ENCODE measurements around the gene GPC3.

GPC3 gene

DNA sequence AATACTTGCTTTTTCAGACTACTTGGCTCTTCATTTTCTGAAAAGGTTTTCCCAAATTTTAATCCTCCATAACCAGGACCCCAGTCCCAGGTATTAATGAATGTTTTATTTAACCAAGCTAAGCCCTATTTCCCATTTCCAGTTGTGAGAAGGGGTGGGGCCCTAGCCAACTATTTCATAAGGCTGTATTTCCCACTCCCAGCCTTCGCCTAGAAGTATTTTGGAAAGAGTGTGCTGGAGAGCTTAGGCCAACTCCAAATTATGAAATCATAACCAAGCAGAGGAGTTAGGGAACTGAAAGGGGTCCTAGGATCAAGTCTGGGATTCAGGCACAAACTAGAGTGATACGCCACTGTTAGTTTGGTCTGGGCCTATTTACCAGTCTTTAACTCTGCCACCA lies 421.7 kb downstream of the GPC3 start:
- H3K36me3 ChIP-seq = no peaks in the 10 kb centered on the region
- H3K27ac ChIP-seq = no peak overlapping the region
- no peak for TF ChIP-seq Cebpa-rat (IDR thresholded peaks at IDR 0.05)
- peaks cover 94% of the 10 kb centered on the region for H3K27me3 ChIP-seq
- H3K4me2 ChIP-seq = no peak overlapping the region
- H4K20me1 ChIP-seq = peaks cover 13% of the 10 kb centered on the region; the same call in 1 of the 2 replicates
- no peak overlapping the region for H3K9ac ChIP-seq
- no peak overlapping the region for H3K4me3 ChIP-seq
- no peaks in the 10 kb centered on the region for H3K9me3 ChIP-seq
- H3K4me1 ChIP-seq = no peaks in the 10 kb centered on the region

DNA sequence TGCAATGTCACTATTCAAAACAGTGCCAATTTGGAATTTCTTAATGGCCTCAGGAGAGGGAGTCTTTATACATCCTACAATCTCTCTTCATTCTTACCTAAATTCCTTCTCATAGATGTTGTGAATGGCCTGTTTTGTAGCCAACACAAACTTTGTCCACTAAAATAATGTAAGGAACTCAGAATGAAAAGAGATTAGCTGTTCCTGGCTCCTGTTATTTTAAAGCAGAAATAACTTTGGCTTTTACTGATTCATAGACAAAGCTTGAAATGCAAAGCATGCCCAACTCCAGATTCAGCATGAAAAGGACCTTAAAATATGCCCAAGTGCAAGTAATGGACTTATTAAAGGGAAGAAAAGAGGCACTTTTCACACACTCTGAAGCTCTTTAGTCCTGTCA lies 424.1 kb downstream of the GPC3 start:
- H3K9ac ChIP-seq = no peak overlapping the region
- peaks cover 79% of the 10 kb centered on the region for H3K27me3 ChIP-seq
- H3K27ac ChIP-seq = no peak overlapping the region

DNA sequence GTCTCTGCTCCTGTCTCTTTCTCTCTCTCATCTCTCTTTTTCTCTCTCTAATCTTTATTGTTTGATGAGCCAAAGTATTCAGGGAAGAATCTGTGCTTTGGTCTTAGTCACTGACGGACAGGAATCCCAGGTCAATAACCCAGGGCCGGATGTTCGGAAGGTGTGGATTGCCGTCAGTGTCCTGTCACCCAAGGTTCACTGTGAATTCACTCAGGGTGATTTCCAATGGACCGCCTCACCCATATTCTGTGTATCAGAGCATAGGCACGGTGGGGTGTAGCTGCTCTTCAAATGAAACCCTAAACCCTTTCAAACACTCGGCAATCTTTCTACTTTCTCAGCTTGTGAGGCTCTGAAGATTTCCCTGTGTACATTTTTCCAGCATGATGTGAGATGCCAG lies 425.5 kb downstream of the GPC3 start:
- peaks cover 13% of the 10 kb centered on the region; the same call in 1 of the 2 replicates for H4K20me1 ChIP-seq
- H3K27ac ChIP-seq = no peak overlapping the region
- no peak for TF ChIP-seq Cebpa-rat (IDR thresholded peaks at IDR 0.05)
- H3K4me3 ChIP-seq = no peak overlapping the region
- no peaks in the 10 kb centered on the region for H3K36me3 ChIP-seq
- H3K9ac ChIP-seq = no peak overlapping the region
- H3K4me2 ChIP-seq = no peak overlapping the region
- peaks cover 73% of the 10 kb centered on the region for H3K27me3 ChIP-seq
- H3K9me3 ChIP-seq = peaks cover 9% of the 10 kb centered on the region
- no peaks in the 10 kb centered on the region for H3K4me1 ChIP-seq

More for the DNA sequence above, 424.1 kb downstream of the GPC3 start:
- Histone ChIP-seq H3K4me1 (no peaks in the 10 kb centered on the region), H3K4me2 (no peak overlapping the region), H3K4me3 (no peak overlapping the region), H3K36me3 (no peaks in the 10 kb centered on the region), H4K20me1 (peaks cover 13% of the 10 kb centered on the region; the same call in 1 of the 2 replicates), H3K9me3 (no peaks in the 10 kb centered on the region)
- no peak for TF ChIP-seq Cebpa-rat (IDR thresholded peaks at IDR 0.05)

DNA sequence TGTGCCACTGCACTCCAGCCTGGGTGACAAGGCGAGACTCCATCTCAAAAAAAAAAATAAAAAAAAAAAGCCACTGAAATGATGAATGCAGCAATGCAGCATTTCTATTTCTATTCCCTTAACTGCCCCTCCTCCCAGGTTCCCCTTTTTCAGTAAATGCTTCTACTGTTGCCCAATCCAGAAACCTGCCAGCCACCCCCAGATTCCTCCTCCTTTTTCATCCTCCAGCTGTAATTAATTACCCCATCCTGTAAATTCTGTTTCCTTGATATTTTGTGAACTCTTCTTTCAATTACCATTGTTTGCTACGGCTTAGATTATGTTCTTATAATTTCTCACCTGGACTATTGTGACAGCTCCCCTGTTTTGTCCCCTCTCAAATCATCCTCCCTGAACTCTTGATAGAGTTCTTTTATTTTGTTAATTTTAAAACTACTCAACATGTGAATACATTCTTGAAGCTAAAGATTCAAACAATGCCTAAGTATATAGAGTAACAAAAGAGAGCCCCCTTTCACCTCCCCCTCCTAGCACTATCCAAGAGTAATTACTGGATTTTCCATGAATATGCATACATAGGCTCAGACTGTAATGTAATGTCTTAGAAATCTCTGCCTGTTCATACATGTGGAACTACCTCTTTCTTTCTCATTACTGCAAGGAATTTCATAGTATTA lies 429.5 kb downstream of the GPC3 start:
- Histone ChIP-seq H3K9ac (no peak overlapping the region), H3K27ac (no peak overlapping the region), H3K4me1 (no peaks in the 10 kb centered on the region), H3K36me3 (no peaks in the 10 kb centered on the region), H3K27me3 (peaks cover 67% of the 10 kb centered on the region), H3K9me3 (peaks cover 18% of the 10 kb centered on the region), H4K20me1 (peaks cover 5% of the 10 kb centered on the region; the same call in 1 of the 2 replicates), H3K4me2 (no peak overlapping the region), H3K4me3 (no peak overlapping the region)
- TF ChIP-seq Cebpa-rat (IDR thresholded peaks at IDR 0.05) = no peak

DNA sequence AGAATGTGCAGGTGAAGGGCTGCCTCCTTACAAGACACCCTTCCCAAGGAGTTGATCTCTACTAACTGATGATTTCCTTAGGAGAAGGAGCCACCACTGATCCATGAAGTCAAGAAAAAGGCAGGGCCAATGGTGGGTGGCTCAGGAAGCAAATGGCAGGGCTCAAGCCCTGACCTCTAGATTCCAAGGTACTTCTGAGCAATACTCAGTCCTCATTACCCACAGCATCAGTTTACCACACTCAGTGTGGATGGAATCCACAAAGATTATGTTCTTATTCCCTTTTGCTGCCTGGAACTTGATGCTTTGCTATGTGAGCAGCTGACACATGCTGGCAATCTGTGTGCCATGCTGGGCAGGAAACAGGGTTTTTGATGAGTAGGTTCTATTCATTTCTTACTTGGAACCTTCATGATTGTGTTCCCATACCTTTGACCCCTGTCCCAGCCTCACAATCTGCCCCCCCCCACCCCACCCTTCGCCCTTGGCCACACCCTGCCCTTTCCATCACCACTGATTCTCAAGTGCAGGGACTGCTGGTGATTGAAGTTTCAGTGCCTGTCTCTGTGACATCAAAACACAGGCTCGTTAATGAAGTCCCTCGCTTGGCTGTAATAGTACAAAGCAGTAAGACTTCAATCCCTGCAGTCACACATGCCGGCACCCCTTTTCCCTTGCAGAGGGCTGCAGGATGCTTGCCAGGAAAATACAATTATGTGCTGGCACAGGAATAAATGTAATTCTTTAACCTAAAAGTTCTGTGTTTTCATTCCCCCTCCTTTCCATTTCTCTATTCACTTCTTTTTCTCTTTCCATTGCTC lies 434.5 kb downstream of the GPC3 start:
- H3K27me3 ChIP-seq = peaks cover 66% of the 10 kb centered on the region
- no peak for TF ChIP-seq Cebpa-rat (IDR thresholded peaks at IDR 0.05)
- no peak overlapping the region for H3K9ac ChIP-seq

DNA sequence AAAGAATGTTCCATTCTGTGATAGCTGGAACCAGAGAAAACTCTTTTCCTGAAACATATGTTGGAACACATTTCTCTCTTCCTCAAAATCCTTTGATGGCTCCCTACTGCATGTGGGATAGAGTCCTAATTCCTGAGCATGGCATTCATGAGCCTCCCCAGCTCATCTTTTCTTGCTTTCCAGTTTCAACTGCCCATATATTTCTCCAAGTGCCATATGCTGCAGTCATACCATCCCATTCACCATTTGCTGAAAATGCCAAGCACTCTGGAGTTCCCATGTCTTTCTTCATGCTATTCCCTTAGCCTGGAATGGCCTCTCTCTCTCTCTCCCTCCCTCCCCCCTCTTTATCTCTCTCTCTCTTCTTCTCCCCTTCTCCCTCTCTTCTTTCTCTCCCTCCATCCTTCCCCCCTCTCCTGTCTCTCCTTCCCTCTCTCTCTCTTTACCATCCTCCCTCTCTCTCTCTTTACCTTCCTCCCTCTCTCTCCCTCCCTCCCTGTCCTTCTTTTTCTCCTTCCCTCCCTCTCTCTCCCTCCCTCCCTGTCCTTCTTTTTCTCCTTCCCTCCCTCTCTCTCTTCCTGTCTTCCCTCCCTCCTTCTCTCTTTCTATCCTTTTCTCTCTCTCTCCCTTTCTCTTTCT lies 436.0 kb downstream of the GPC3 start:
- Histone ChIP-seq H3K27me3 (peaks cover 59% of the 10 kb centered on the region), H3K27ac (no peak overlapping the region), H3K9me3 (peaks cover 22% of the 10 kb centered on the region), H3K36me3 (no peaks in the 10 kb centered on the region), H3K9ac (no peak overlapping the region), H3K4me3 (no peak overlapping the region), H4K20me1 (no peaks in the 10 kb centered on the region), H3K4me1 (no peaks in the 10 kb centered on the region), H3K4me2 (no peak overlapping the region)
- no peak for TF ChIP-seq Cebpa-rat (IDR thresholded peaks at IDR 0.05)

More for the DNA sequence above, 434.5 kb downstream of the GPC3 start:
- Histone ChIP-seq H3K36me3 (no peaks in the 10 kb centered on the region), H3K4me3 (no peak overlapping the region), H3K4me2 (no peak overlapping the region), H4K20me1 (no peaks in the 10 kb centered on the region), H3K27ac (no peak overlapping the region), H3K4me1 (no peaks in the 10 kb centered on the region), H3K9me3 (peaks cover 27% of the 10 kb centered on the region)

DNA sequence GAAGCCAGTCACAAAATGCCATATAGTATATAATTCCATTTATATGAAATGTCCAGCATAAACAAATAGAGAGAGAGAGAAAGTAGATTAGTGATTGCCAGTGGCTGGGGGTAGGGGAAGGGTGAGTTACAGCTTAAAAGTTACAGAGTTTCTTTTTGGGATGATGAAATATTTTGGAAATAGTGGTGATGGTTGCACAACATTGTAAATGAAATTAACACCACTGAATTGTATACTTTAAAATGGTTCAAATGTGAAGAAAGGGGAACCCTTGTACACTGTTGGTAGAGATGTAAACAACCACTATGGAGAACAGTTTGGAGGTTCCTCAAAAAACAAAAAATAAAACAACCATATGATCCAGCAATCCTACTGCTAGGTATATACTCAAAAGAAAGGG lies 439.0 kb downstream of the GPC3 start:
- Histone ChIP-seq H3K36me3 (no peaks in the 10 kb centered on the region), H3K4me2 (no peak overlapping the region), H4K20me1 (no peaks in the 10 kb centered on the region), H3K27me3 (peaks cover 64% of the 10 kb centered on the region), H3K4me3 (no peak overlapping the region), H3K4me1 (no peaks in the 10 kb centered on the region), H3K9me3 (peaks cover 18% of the 10 kb centered on the region; the same call in 1 of the 2 replicates), H3K9ac (no peak overlapping the region), H3K27ac (no peak overlapping the region)
- no peak for TF ChIP-seq Cebpa-rat (IDR thresholded peaks at IDR 0.05)

DNA sequence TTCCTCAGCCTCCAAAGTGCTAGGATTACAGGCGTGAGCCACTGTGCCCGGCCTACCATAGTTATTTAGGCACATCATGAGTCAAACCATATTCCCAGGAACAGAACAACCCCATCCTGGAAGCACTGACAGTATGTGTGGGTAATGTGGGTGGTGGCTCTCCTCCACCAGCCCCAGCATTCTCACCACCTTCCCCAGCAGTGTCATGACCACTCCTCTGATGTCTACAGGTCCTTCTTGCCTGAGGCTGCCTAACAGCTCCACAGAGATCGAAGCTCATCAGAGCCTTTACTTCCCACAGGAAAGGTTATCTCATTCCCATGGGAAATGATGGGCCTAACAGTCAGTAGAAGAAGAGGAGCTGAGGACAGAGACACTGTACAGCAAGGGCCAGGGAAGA lies 440.6 kb downstream of the GPC3 start:
- H3K9ac ChIP-seq = no peak overlapping the region
- no peak overlapping the region for H3K4me2 ChIP-seq
- no peaks in the 10 kb centered on the region for H3K36me3 ChIP-seq
- H3K4me3 ChIP-seq = no peak overlapping the region
- peaks cover 18% of the 10 kb centered on the region; the same call in 1 of the 2 replicates for H3K9me3 ChIP-seq
- H3K4me1 ChIP-seq = no peaks in the 10 kb centered on the region
- no peak overlapping the region for H3K27ac ChIP-seq
- H4K20me1 ChIP-seq = no peaks in the 10 kb centered on the region
- H3K27me3 ChIP-seq = peaks cover 61% of the 10 kb centered on the region
- TF ChIP-seq Cebpa-rat (IDR thresholded peaks at IDR 0.05) = no peak

DNA sequence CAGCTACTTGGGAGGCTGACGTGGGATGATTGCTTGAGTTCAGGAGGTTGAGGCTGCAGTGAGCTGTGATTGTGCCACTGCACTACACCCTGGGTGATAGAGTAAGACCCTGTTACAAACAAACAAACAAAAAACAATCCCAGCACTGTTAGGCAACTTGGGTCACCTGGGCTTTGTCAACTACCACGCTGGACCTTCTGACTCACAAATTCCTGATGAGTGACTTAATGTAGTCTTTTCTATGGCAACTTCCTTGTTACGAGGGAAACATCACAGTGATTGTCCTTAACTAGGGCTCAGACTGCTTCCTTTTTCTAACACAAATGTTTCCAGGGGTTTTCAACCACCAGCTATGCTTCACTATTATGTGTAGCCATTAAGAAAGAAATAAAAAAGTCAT lies 441.3 kb downstream of the GPC3 start:
- H3K27me3 ChIP-seq = peaks cover 63% of the 10 kb centered on the region
- no peaks in the 10 kb centered on the region for H4K20me1 ChIP-seq
- no peak overlapping the region for H3K4me3 ChIP-seq
- H3K27ac ChIP-seq = no peak overlapping the region
- no peak for TF ChIP-seq Cebpa-rat (IDR thresholded peaks at IDR 0.05)
- no peaks in the 10 kb centered on the region for H3K4me1 ChIP-seq
- H3K36me3 ChIP-seq = no peaks in the 10 kb centered on the region
- no peak overlapping the region for H3K4me2 ChIP-seq
- H3K9ac ChIP-seq = no peak overlapping the region
- H3K9me3 ChIP-seq = peaks cover 18% of the 10 kb centered on the region; the same call in 1 of the 2 replicates

DNA sequence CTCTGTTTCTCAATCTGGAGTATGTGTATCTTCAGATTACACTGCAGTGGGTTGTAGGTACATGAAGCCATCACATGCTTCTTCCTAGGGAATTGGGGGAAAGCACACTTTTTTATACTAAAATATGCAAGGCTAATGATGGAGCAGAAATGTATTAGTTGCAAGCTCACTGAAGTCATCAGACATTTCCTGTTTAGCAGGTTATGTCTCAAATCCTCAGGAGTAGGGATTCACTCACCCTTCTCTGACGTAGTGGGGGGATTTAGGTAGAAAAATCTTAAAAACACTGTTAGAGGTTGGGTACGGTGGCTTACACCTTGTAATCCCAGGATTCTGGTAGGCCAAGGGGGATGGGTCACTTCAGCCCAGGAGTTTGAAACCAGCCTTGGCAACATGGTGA lies 441.7 kb downstream of the GPC3 start:
- Histone ChIP-seq H3K27ac (no peak overlapping the region), H3K27me3 (peaks cover 63% of the 10 kb centered on the region), H3K36me3 (no peaks in the 10 kb centered on the region), H3K4me2 (no peak overlapping the region), H4K20me1 (no peaks in the 10 kb centered on the region), H3K4me1 (no peaks in the 10 kb centered on the region), H3K9me3 (peaks cover 18% of the 10 kb centered on the region; the same call in 1 of the 2 replicates), H3K4me3 (no peak overlapping the region), H3K9ac (no peak overlapping the region)
- TF ChIP-seq Cebpa-rat (IDR thresholded peaks at IDR 0.05) = no peak

Measured in BLaER1 (cell line).